ENCODE data around the gene POU2F1.
A peak's percentile ranks its signal among the peaks of the same experiment; 100 is the strongest.

The POU2F1 gene

DNA sequence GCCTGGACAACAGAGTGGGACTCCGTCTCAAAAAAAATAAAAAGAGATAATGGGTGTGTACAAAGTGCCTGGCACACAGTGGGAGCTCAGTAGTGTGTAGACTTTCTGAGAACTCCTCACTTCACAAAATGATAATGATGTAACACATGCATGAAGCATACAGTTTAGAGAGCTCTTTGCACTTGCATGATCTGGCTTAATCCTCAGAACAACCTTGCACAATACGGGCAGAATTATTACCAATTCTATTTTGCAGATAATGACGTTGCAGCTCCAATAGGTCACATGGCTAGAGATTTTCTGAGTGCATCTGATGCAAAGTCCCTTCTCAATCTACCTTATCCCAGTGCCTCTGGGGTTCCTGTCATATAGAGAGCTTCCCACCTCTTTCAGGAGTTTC is 226.3 kb downstream of the POU2F1 start:
- 94% methylated on average over 3 of the region's 3 CpGs for WGBS
- Histone ChIP-seq H3K27me3 (ENCODE audit: insufficient read depth, low read length) (no peaks in the 10 kb centered on the region; the same call in 1 of the 2 replicates), H3K36me3 (ENCODE audit: insufficient read depth, low read length) (no peaks in the 10 kb centered on the region), H3K4me3 (ENCODE audit: low read length) (no peak overlapping the region), H3K9ac (ENCODE audit: low read depth, low read length) (no peak overlapping the region), H3K9me3 (ENCODE audit: insufficient read depth, low read depth, low read length) (no peaks in the 10 kb centered on the region), H3K4me1 (ENCODE audit: insufficient read depth, low read length) (peaks cover 5% of the 10 kb centered on the region; the same call in 1 of the 2 replicates), H3K27ac (ENCODE audit: low read depth, low read length) (no peak overlapping the region)

GRCh38 chr1:167447521-167448136 is 226.9 kb downstream of the POU2F1 start:
- Histone ChIP-seq H3K9me3 (ENCODE audit: insufficient read depth, low read depth, low read length) (no peaks in the 10 kb centered on the region), H3K4me3 (ENCODE audit: low read length) (no peak overlapping the region), H3K36me3 (ENCODE audit: insufficient read depth, low read length) (no peaks in the 10 kb centered on the region), H3K9ac (ENCODE audit: low read depth, low read length) (no peak overlapping the region), H3K27me3 (ENCODE audit: insufficient read depth, low read length) (peaks cover 4% of the 10 kb centered on the region), H3K27ac (ENCODE audit: low read depth, low read length) (no peak overlapping the region), H3K4me1 (ENCODE audit: insufficient read depth, low read length) (peaks cover 5% of the 10 kb centered on the region; the same call in 1 of the 2 replicates)
- 64% methylated on average over 10 of the region's 10 CpGs for WGBS

DNA sequence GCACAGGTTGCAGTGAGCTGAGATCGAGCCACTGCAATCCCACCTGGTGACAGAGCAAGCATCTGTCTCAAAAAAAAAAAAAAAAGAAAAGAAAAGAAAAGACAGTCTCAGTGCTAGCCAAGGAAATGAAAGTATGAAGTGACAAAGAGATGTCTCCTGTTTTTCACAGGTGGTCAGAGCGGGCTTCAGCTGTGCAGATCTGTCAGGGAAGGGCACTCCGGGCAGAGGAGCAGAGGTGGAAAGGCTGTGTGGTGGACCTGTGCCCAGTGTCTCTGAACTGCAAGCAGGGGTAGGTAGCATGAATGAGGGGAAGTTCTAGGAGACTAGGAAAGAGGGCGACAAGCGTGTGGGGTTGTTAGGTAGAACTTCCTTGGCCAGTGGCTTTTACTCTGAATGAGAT is 230.2 kb downstream of the POU2F1 start:
- no peak overlapping the region for H3K9ac ChIP-seq (ENCODE audit: low read depth, low read length)
- no peak overlapping the region for H3K4me3 ChIP-seq (ENCODE audit: low read length)
- no peaks in the 10 kb centered on the region for H3K9me3 ChIP-seq (ENCODE audit: insufficient read depth, low read depth, low read length)
- H3K4me1 ChIP-seq (ENCODE audit: insufficient read depth, low read length), result peaks cover 8% of the 10 kb centered on the region; the same call in 1 of the 2 replicates
- no peaks in the 10 kb centered on the region for H3K36me3 ChIP-seq (ENCODE audit: insufficient read depth, low read length)
- H3K27ac ChIP-seq (ENCODE audit: low read depth, low read length), result no peak overlapping the region
- H3K27me3 ChIP-seq (ENCODE audit: insufficient read depth, low read length), result peaks cover 33% of the 10 kb centered on the region
- 86% methylated on average over 5 of the region's 5 CpGs for WGBS

GRCh38 chr1:167452483-167452882 is 231.8 kb downstream of the POU2F1 start:
- WGBS, result 83% methylated on average over 8 of the region's 8 CpGs
- Histone ChIP-seq H3K36me3 (ENCODE audit: insufficient read depth, low read length) (no peaks in the 10 kb centered on the region), H3K27me3 (ENCODE audit: insufficient read depth, low read length) (peaks cover 50% of the 10 kb centered on the region)

DNA sequence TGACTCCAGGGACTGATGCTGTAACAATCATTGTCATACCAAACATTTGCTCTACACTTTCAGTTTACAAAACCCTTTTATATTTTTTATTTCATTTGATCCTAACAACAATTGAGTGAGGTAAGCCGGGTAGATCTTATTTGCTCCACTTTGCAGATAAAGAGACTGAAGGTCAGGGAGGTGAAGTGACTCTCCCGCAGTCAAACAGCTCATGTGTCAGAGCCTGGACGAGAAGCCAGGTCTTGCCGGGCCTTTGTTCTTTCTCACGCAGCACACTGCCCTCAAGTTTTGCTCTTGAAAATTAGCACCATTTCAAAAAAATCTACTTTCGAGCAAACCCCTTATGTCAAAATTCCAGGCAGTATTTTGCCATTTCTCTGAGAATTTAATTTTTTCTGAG is 232.4 kb downstream of the POU2F1 start:
- peaks cover 14% of the 10 kb centered on the region for H3K4me1 ChIP-seq (ENCODE audit: insufficient read depth, low read length)
- WGBS, result 72% methylated on average over 6 of the region's 6 CpGs

More at GRCh38 chr1:167452483-167452882, 231.8 kb downstream of the POU2F1 start:
- Histone ChIP-seq H3K9me3 (ENCODE audit: insufficient read depth, low read depth, low read length) (no peaks in the 10 kb centered on the region), H3K9ac (ENCODE audit: low read depth, low read length) (no peak overlapping the region), H3K4me3 (ENCODE audit: low read length) (no peak overlapping the region), H3K27ac (ENCODE audit: low read depth, low read length) (no peak overlapping the region), H3K4me1 (ENCODE audit: insufficient read depth, low read length) (peaks cover 13% of the 10 kb centered on the region)

GRCh38 chr1:167454304-167454893 is 233.7 kb downstream of the POU2F1 start:
- Histone ChIP-seq H3K27ac (ENCODE audit: low read depth, low read length) (no peak overlapping the region), H3K27me3 (ENCODE audit: insufficient read depth, low read length) (peaks cover 54% of the 10 kb centered on the region), H3K36me3 (ENCODE audit: insufficient read depth, low read length) (no peaks in the 10 kb centered on the region), H3K9ac (ENCODE audit: low read depth, low read length) (peak overlapping the region; percentile 52; the same call in 1 of the 2 replicates), H3K4me3 (ENCODE audit: low read length) (peak overlapping the region; percentile 72), H3K4me1 (ENCODE audit: insufficient read depth, low read length) (peaks cover 14% of the 10 kb centered on the region), H3K9me3 (ENCODE audit: insufficient read depth, low read depth, low read length) (no peaks in the 10 kb centered on the region)
- WGBS, result 24% methylated on average over 18 of the region's 19 CpGs

More for the DNA sequence above, 232.4 kb downstream of the POU2F1 start:
- H3K27me3 ChIP-seq (ENCODE audit: insufficient read depth, low read length), result peaks cover 54% of the 10 kb centered on the region
- H3K27ac ChIP-seq (ENCODE audit: low read depth, low read length), result no peak overlapping the region
- H3K9me3 ChIP-seq (ENCODE audit: insufficient read depth, low read depth, low read length), result no peaks in the 10 kb centered on the region
- H3K9ac ChIP-seq (ENCODE audit: low read depth, low read length), result no peak overlapping the region
- H3K36me3 ChIP-seq (ENCODE audit: insufficient read depth, low read length), result no peaks in the 10 kb centered on the region
- no peak overlapping the region for H3K4me3 ChIP-seq (ENCODE audit: low read length)

DNA sequence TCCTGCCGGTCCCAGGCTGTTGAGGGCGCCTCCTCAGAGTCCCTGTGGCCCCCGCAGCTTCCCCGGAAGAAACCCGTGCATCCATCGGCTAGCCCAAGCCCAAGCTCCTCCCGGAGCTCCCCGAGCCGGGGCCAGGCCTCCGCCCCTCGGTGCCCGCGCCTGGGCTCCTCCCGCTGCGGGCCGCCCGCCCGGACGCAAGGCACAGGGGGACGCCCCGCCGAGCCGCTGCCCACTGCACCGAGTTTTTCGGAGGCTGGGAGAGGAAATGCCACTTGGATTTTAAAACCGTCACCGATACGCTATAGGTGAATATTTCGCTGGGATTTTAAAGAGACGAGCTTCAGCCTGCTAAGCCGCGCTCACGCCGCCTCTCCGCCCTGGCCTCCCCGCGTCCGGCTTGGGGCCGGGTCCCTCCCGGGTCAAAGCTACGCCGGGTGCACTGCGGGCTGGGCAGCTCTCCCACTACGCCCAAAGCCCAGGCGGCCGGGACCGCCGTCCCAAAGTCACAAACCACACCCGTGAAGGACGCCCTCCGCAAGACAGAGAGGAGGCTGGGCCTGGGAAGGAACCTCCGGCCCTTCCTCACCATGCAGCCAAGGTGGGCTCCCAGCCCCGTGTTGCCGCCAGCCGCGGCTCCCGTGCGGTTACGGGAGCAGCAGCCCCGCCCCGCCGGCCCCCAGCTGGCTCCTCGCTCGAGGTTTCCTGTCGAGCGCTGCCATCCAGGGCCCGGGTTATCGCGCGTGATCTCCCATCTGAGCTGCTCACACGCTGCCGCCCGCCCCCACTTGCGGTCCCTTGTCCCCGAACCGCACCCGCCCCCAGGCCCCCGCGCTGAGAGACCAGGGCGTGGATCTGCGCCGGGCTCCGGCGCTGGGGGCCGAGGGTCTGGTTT is 234.5 kb downstream of the POU2F1 start:
- Histone ChIP-seq H3K36me3 (ENCODE audit: insufficient read depth, low read length) (no peaks in the 10 kb centered on the region), H3K4me1 (ENCODE audit: insufficient read depth, low read length) (peaks cover 14% of the 10 kb centered on the region), H3K27me3 (ENCODE audit: insufficient read depth, low read length) (peaks cover 54% of the 10 kb centered on the region), H3K9me3 (ENCODE audit: insufficient read depth, low read depth, low read length) (no peaks in the 10 kb centered on the region), H3K4me3 (ENCODE audit: low read length) (peak overlapping the region; percentile 72), H3K9ac (ENCODE audit: low read depth, low read length) (peak overlapping the region; percentile 52), H3K27ac (ENCODE audit: low read depth, low read length) (no peak overlapping the region)
- under 1% methylated on average over 85 of the region's 85 CpGs for WGBS

DNA sequence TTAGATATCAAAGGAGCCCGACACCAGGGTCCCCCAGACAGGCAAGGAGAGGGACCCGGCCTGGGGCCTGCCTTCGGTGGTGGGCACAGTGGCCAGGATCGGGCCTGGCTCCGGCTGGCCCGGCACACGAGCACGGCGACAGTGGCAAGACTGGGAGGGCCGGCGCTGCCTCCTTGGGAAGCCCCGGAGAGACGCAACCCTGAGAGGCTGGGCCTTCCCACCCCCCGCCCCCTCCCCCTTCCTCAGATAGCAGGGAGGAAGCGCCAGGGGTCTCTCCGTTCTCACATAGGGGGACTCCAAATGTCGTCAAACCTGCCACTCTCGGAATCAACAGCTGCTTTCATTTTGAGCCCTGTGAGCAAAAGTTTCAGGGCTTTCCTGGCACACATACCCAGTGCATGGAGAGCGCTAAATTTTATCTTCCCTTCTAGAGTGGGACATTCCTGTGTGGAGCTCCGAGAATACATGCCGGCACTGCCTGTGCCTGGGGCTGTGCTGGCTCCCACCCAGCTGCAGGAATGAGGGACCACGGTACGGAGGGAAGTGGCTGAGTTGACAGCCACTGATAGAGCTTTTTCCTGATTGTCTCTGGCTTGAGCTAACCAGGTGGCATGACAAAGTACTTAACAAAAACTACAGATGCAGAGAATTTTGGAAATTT is 235.2 kb downstream of the POU2F1 start:
- Histone ChIP-seq H3K9ac (ENCODE audit: low read depth, low read length) (0 out of 2 replicates have a peak overlapping the region, but pooled peaks have one; percentile 52), H3K36me3 (ENCODE audit: insufficient read depth, low read length) (no peaks in the 10 kb centered on the region), H3K9me3 (ENCODE audit: insufficient read depth, low read depth, low read length) (no peaks in the 10 kb centered on the region), H3K4me3 (ENCODE audit: low read length) (peak overlapping the region; percentile 72), H3K27ac (ENCODE audit: low read depth, low read length) (no peak overlapping the region; the same call in 1 of the 2 replicates), H3K4me1 (ENCODE audit: insufficient read depth, low read length) (peaks cover 14% of the 10 kb centered on the region), H3K27me3 (ENCODE audit: insufficient read depth, low read length) (peaks cover 54% of the 10 kb centered on the region)
- 6% methylated on average over 22 of the region's 23 CpGs for WGBS

GRCh38 chr1:167456524-167456923 is 235.8 kb downstream of the POU2F1 start:
- H3K36me3 ChIP-seq (ENCODE audit: insufficient read depth, low read length), result no peaks in the 10 kb centered on the region
- H3K4me1 ChIP-seq (ENCODE audit: insufficient read depth, low read length), result peaks cover 14% of the 10 kb centered on the region
- H3K4me3 ChIP-seq (ENCODE audit: low read length), result no peak overlapping the region
- 88% methylated on average over 5 of the region's 5 CpGs for WGBS
- no peak overlapping the region for H3K27ac ChIP-seq (ENCODE audit: low read depth, low read length)
- H3K9ac ChIP-seq (ENCODE audit: low read depth, low read length), result no peak overlapping the region
- H3K9me3 ChIP-seq (ENCODE audit: insufficient read depth, low read depth, low read length), result no peaks in the 10 kb centered on the region
- H3K27me3 ChIP-seq (ENCODE audit: insufficient read depth, low read length), result peaks cover 54% of the 10 kb centered on the region

DNA sequence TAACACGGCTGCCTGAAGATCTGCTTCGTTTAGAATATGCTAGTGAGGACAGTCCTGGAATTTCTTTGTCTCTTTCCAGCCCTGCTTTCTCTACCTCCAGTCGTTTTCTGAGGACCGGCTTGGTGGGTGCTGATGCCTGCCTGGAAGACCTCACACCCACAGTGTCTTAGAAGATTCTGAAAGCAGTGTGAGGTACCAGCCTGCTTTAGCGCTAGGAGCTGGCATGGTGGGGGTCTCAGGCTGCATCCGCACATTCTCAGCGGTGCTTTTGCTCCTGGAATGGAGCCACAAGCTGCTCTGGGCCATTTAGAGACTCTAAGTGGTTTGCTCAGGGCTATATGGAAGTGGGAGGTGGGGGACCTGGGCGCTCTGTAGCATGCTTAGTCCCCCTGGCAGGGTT is 236.2 kb downstream of the POU2F1 start:
- Histone ChIP-seq H3K4me1 (ENCODE audit: insufficient read depth, low read length) (peaks cover 14% of the 10 kb centered on the region), H3K9me3 (ENCODE audit: insufficient read depth, low read depth, low read length) (no peaks in the 10 kb centered on the region), H3K36me3 (ENCODE audit: insufficient read depth, low read length) (no peaks in the 10 kb centered on the region), H3K4me3 (ENCODE audit: low read length) (no peak overlapping the region), H3K27ac (ENCODE audit: low read depth, low read length) (no peak overlapping the region), H3K27me3 (ENCODE audit: insufficient read depth, low read length) (peaks cover 54% of the 10 kb centered on the region), H3K9ac (ENCODE audit: low read depth, low read length) (no peak overlapping the region)
- WGBS, result 79% methylated on average over 8 of the region's 8 CpGs

All from HUES64 (cell line).